DMS 273 treated with DMSO at 0.1 percent for 48 hours (cell line): ENCODE measurements around the gene RSPO3.
"Not testable (repeated sequence)": the region's sequence is repeated elsewhere in the genome, so short reads cannot be mapped to it uniquely, and the experiment has no call there.

Source experiments
- DNase-seq: peaks from one replicate; lab custom pipeline; 2025; lab: John Stamatoyannopoulos, UW

The RSPO3 gene

GRCh38 chr6:127118298-127119101 is at the start of gene RSPO3:
TSS of gene RSPO3 (plus strand) at chr6:127118671. CDS start at chr6:127119193, 522 bp downstream.
- no peak for DNase-seq

- peak; percentile 5 for DNase-seq
Observed at GRCh38 chr6:127069659-127070279, 48.7 kb upstream of the RSPO3 start.

- DNase-seq = no peak
Observed at GRCh38 chr6:127073222-127073621, 45.2 kb upstream of the RSPO3 start.

GRCh38 chr6:127076466-127076865 is 42.0 kb upstream of the RSPO3 start:
- DNase-seq = no peak

- no peak for DNase-seq
Observed at GRCh38 chr6:127077886-127078285, 40.6 kb upstream of the RSPO3 start.

- DNase-seq = no peak
Observed at GRCh38 chr6:127078669-127079068, 39.8 kb upstream of the RSPO3 start.

- no peak for DNase-seq
Observed at GRCh38 chr6:127079681-127080080, 38.8 kb upstream of the RSPO3 start.

GRCh38 chr6:127080081-127080480 is 38.4 kb upstream of the RSPO3 start:
- DNase-seq = no peak

- DNase-seq = no peak
Observed at GRCh38 chr6:127083231-127083962, 35.1 kb upstream of the RSPO3 start.

GRCh38 chr6:127083963-127084310 is 34.5 kb upstream of the RSPO3 start:
- DNase-seq = no peak

- DNase-seq = no peak
Observed at GRCh38 chr6:127085181-127085580, 33.3 kb upstream of the RSPO3 start.

GRCh38 chr6:127090051-127090450 is 28.4 kb upstream of the RSPO3 start:
- no peak for DNase-seq

- DNase-seq = no peak
Observed at GRCh38 chr6:127092466-127092865, 26.0 kb upstream of the RSPO3 start.

GRCh38 chr6:127094791-127095190 is 23.7 kb upstream of the RSPO3 start:
- DNase-seq = no peak

- DNase-seq = no peak
Observed at GRCh38 chr6:127096167-127096566, 22.3 kb upstream of the RSPO3 start.

GRCh38 chr6:127097442-127097841 is 21.0 kb upstream of the RSPO3 start:
- DNase-seq = not testable (repeated sequence)

GRCh38 chr6:127100510-127101140 is 17.8 kb upstream of the RSPO3 start:
- DNase-seq = no peak

GRCh38 chr6:127102299-127102698 is 16.2 kb upstream of the RSPO3 start:
- no peak for DNase-seq

- no peak for DNase-seq
Observed at GRCh38 chr6:127102859-127103258, 15.6 kb upstream of the RSPO3 start.

GRCh38 chr6:127103482-127103881 is 15.0 kb upstream of the RSPO3 start:
- no peak for DNase-seq

- DNase-seq = no peak
Observed at GRCh38 chr6:127107916-127108315, 10.6 kb upstream of the RSPO3 start.

- DNase-seq = no peak
Observed at GRCh38 chr6:127110712-127111111, 7.8 kb upstream of the RSPO3 start.

GRCh38 chr6:127111526-127111925 is 6.9 kb upstream of the RSPO3 start:
- DNase-seq = no peak
